ENCODE results near the gene GPANK1. TPM values are rescaled to one million over a fixed set of nuclear protein-coding genes. Genes with fewer than 3 reads are reported as not detected.

Gene GPANK1
- total and polyA plus RNA-seq, 9 of the 15 experiments (the other 6 are each of a cell fraction or from before 2014, with no cell fraction given): 32.2 to 111 (median 46.3) TPM

DNA sequence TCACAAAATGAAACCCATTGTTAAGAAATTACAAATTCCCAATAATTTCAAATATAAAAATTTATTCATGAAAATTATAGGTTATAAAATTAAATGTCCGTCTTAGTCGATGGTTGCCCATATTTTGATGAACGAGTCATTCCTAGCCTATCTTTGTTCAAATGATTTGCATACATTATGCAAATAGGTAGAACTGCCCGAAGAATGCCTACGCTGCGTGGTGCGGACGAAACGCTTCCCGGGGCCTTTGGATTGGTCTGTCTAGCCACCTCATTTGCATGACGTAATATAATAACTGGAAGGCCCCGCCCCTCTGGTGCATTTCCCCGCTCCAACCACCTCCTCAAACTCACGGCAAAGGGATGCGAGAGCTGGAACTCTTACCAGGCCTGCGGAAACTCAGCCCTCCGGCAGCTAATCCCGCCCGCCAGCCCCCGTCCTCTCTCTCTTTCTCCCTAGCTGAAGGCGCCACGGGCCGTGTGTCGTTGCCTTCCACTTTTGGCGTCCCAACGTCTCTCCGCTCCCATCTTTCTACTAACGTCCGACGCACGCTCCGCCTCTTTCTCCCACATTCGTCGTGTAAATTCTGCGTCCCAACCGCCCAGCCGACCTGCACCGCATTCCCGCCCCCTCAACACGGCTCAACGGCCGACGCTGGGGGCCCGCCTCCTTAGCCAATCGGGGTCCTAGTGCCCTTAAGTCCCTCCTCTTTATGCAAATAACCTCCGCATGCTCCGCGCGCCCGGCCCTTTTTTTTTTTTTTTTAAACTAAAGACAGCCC is 44.8 kb downstream of the GPANK1 start (continued):
- no peak for TF ChIP-seq REST (IDR thresholded peaks at IDR 0.05; ENCODE audit: borderline replicate concordance)
- TF ChIP-seq REST (CRISPR knock-in tag; IDR thresholded peaks at IDR 0.05; ENCODE audit: low read depth): peak; percentile 89
- no peak; the same call in 1 of the 2 replicates for TF ChIP-seq ZFP1 (CRISPR knock-in tag; IDR thresholded peaks at IDR 0.05)
- TF ChIP-seq ZNF217 (CRISPR knock-in tag; IDR thresholded peaks at IDR 0.05): no peak
- TF ChIP-seq, protein P1, sequence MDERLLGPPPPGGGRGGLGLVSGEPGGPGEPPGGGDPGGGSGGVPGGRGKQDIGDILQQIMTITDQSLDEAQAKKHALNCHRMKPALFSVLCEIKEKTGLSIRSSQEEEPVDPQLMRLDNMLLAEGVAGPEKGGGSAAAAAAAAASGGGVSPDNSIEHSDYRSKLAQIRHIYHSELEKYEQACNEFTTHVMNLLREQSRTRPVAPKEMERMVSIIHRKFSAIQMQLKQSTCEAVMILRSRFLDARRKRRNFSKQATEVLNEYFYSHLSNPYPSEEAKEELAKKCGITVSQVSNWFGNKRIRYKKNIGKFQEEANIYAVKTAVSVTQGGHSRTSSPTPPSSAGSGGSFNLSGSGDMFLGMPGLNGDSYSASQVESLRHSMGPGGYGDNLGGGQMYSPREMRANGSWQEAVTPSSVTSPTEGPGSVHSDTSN (CRISPR knock-in tag; IDR thresholded peaks at IDR 0.05; ENCODE audit: low read depth): no peak
- TF ChIP-seq, protein P1 (tag; conservative IDR thresholded peaks at IDR 0.05; ENCODE audit: low read depth): no peak
- TF ChIP-seq, protein P2, sequence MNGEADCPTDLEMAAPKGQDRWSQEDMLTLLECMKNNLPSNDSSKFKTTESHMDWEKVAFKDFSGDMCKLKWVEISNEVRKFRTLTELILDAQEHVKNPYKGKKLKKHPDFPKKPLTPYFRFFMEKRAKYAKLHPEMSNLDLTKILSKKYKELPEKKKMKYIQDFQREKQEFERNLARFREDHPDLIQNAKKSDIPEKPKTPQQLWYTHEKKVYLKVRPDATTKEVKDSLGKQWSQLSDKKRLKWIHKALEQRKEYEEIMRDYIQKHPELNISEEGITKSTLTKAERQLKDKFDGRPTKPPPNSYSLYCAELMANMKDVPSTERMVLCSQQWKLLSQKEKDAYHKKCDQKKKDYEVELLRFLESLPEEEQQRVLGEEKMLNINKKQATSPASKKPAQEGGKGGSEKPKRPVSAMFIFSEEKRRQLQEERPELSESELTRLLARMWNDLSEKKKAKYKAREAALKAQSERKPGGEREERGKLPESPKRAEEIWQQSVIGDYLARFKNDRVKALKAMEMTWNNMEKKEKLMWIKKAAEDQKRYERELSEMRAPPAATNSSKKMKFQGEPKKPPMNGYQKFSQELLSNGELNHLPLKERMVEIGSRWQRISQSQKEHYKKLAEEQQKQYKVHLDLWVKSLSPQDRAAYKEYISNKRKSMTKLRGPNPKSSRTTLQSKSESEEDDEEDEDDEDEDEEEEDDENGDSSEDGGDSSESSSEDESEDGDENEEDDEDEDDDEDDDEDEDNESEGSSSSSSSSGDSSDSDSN (IDR thresholded peaks at IDR 0.05; ENCODE audit: borderline replicate concordance in 1 of 2, low read depth in 2 of 2, low read length in 2 of 2): peak in 1 of 2 experiments; percentile 33; a peak in 1 of 4 replicates
- no peak for TF ChIP-seq ZNF717 (CRISPR knock-in tag; IDR thresholded peaks at IDR 0.05)
- no peak for TF ChIP-seq U2AF1 (optimal IDR thresholded peaks at IDR 0.05; ENCODE audit: low read depth, low read length)
- peak; percentile 99 for TF ChIP-seq ATF3 (IDR thresholded peaks at IDR 0.05)
- peak; percentile 68 for TF ChIP-seq ATF3 (CRISPR knock-in tag; conservative IDR thresholded peaks at IDR 0.05)
- TF ChIP-seq CHD1 (IDR thresholded peaks at IDR 0.05; ENCODE audit: low read length): peak; percentile 83
- no peak for TF ChIP-seq MCM5 (IDR thresholded peaks at IDR 0.05; ENCODE audit: low read depth)
